Measurements from ENCODE around the gene CDH18.

CDH18 gene

GRCh38 chr5:19728571-19728970 lies 259.4 kb downstream of the CDH18 start:
- TF ChIP-seq CREB5 (CRISPR knock-in tag; IDR thresholded peaks at IDR 0.05; ENCODE audit: low read depth) = no peak
- TF ChIP-seq TSHZ2 (CRISPR knock-in tag; IDR thresholded peaks at IDR 0.05) = no peak
- TF ChIP-seq GLIS3 (CRISPR knock-in tag; IDR thresholded peaks at IDR 0.05) = no peak
- no peak for TF ChIP-seq TOX (CRISPR knock-in tag; IDR thresholded peaks at IDR 0.05; ENCODE audit: borderline replicate concordance)
- TF ChIP-seq ZNF8 (CRISPR knock-in tag; IDR thresholded peaks at IDR 0.05) = no peak
- TF ChIP-seq ARNTL (CRISPR knock-in tag; IDR thresholded peaks at IDR 0.05; ENCODE audit: borderline replicate concordance, low read depth) = no peak
- TF ChIP-seq CSDC2 (CRISPR knock-in tag; IDR thresholded peaks at IDR 0.05) = no peak
- TF ChIP-seq ZFP3 (CRISPR knock-in tag; IDR thresholded peaks at IDR 0.05) = no peak
- no peak for TF ChIP-seq ZNF565 (CRISPR knock-in tag; conservative IDR thresholded peaks at IDR 0.05; ENCODE audit: low read depth)
- no peak for TF ChIP-seq OSR1 (CRISPR knock-in tag; IDR thresholded peaks at IDR 0.05)
- ATAC-seq = no peak

GRCh38 chr5:19719109-19719508 lies 268.9 kb downstream of the CDH18 start:
- no peak for TF ChIP-seq ESRRG (CRISPR knock-in tag; IDR thresholded peaks at IDR 0.05)
- TF ChIP-seq BACH2 (CRISPR knock-in tag; IDR thresholded peaks at IDR 0.05; ENCODE audit: borderline replicate concordance) = no peak
- TF ChIP-seq ISL1 (CRISPR knock-in tag; IDR thresholded peaks at IDR 0.05) = no peak
- no peak for TF ChIP-seq ARNTL (CRISPR knock-in tag; IDR thresholded peaks at IDR 0.05; ENCODE audit: borderline replicate concordance, low read depth)
- TF ChIP-seq GLIS3 (CRISPR knock-in tag; IDR thresholded peaks at IDR 0.05) = no peak
- no peak for TF ChIP-seq POU6F1 (CRISPR knock-in tag; IDR thresholded peaks at IDR 0.05; ENCODE audit: borderline replicate concordance, low read depth)
- no peak for TF ChIP-seq ZNF8 (CRISPR knock-in tag; IDR thresholded peaks at IDR 0.05)
- no peak for TF ChIP-seq ZFP30 (CRISPR knock-in tag; IDR thresholded peaks at IDR 0.05)
- no peak for TF ChIP-seq ZFP3 (CRISPR knock-in tag; IDR thresholded peaks at IDR 0.05)
- no peak for TF ChIP-seq CSRNP3 (CRISPR knock-in tag; IDR thresholded peaks at IDR 0.05)
- no peak for TF ChIP-seq ZC3H10 (CRISPR knock-in tag; IDR thresholded peaks at IDR 0.05)
- no peak for TF ChIP-seq TCF4 (CRISPR knock-in tag; IDR thresholded peaks at IDR 0.05; ENCODE audit: borderline replicate concordance)
- no peak for TF ChIP-seq ZNF565 (CRISPR knock-in tag; conservative IDR thresholded peaks at IDR 0.05; ENCODE audit: low read depth)
- ATAC-seq = no peak

- no peak for ATAC-seq
- TF ChIP-seq ESRRG (CRISPR knock-in tag; IDR thresholded peaks at IDR 0.05) (no peak), OSR1 (CRISPR knock-in tag; IDR thresholded peaks at IDR 0.05) (no peak), TSHZ2 (CRISPR knock-in tag; IDR thresholded peaks at IDR 0.05) (no peak), PATZ1 (CRISPR knock-in tag; IDR thresholded peaks at IDR 0.05; ENCODE audit: borderline replicate concordance) (no peak), ZFP30 (CRISPR knock-in tag; IDR thresholded peaks at IDR 0.05) (no peak), TCF4 (CRISPR knock-in tag; IDR thresholded peaks at IDR 0.05; ENCODE audit: borderline replicate concordance) (no peak), PPARA (CRISPR knock-in tag; IDR thresholded peaks at IDR 0.05; ENCODE audit: borderline replicate concordance) (no peak), ZNF8 (CRISPR knock-in tag; IDR thresholded peaks at IDR 0.05) (no peak), ZNF565 (CRISPR knock-in tag; conservative IDR thresholded peaks at IDR 0.05; ENCODE audit: low read depth) (no peak), CREB5 (CRISPR knock-in tag; IDR thresholded peaks at IDR 0.05; ENCODE audit: low read depth) (no peak), ZC3H10 (CRISPR knock-in tag; IDR thresholded peaks at IDR 0.05) (no peak), POU6F1 (CRISPR knock-in tag; IDR thresholded peaks at IDR 0.05; ENCODE audit: borderline replicate concordance, low read depth) (no peak)
Observed at GRCh38 chr5:19713740-19714139, 274.3 kb downstream of the CDH18 start.

Data from SK-N-SH treated with all-trans-retinoic acid at 6 μM for 48 hours (cell line).